Activated naive CD8-positive, alpha-beta T cell treated with anti-CD3 and anti-CD28 coated beads, Interleukin-2, amount 50 U/mL, for 24 hours (primary cell): ENCODE data around the gene PARK7.

Source experiments
- ATAC-seq: fragments of 150-1000 bp; cut with Tn5 transposase; one replicate; pipeline ENCODE4 v1.10.0; 2021
- DNase-seq: peaks from one replicate; pipeline ENCODE4 v3.0.0; 2021
- H3K27ac Mint-ChIP-seq: one replicate; pipeline ENCODE4 v1.8.0; 2021; ENCODE audit warnings: mild to moderate bottlenecking, mixed read lengths
- H3K27me3 Mint-ChIP-seq: one replicate; pipeline ENCODE4 v1.8.0; 2021; ENCODE audit warnings: mixed read lengths
- H3K36me3 Mint-ChIP-seq: one replicate; pipeline ENCODE4 v1.8.0; 2021; ENCODE audit warnings: low read depth, mixed read lengths
- H3K4me1 Mint-ChIP-seq: one replicate; pipeline ENCODE4 v1.8.0; 2021; ENCODE audit warnings: mixed read lengths
- H3K4me3 Mint-ChIP-seq: one replicate; pipeline ENCODE4 v1.8.0; 2021; ENCODE audit warnings: mild to moderate bottlenecking, moderate library complexity, mixed read lengths
- H3K9me3 Mint-ChIP-seq: one replicate; pipeline ENCODE4 v1.8.0; 2021; ENCODE audit warnings: mixed read lengths

Gene PARK7

GRCh38 chr1:8004803-8005573, 43.5 kb downstream of the PARK7 start:
- Mint-ChIP-seq H3K9me3 (no peaks in the 10 kb centered on the region), H3K4me3 (no peak overlapping the region), H3K27me3 (no peaks in the 10 kb centered on the region), H3K4me1 (no peaks in the 10 kb centered on the region), H3K27ac (no peak overlapping the region), H3K36me3 (peaks cover 17% of the 10 kb centered on the region)
- no peak for ATAC-seq
- DNase-seq: no peak

- no peak overlapping the region for H3K4me3 Mint-ChIP-seq
- no peaks in the 10 kb centered on the region for H3K4me1 Mint-ChIP-seq
- H3K36me3 Mint-ChIP-seq: peaks cover 12% of the 10 kb centered on the region
- DNase-seq (no peak), ATAC-seq (no peak)
- no peaks in the 10 kb centered on the region for H3K27me3 Mint-ChIP-seq
- H3K9me3 Mint-ChIP-seq: no peaks in the 10 kb centered on the region
- no peak overlapping the region for H3K27ac Mint-ChIP-seq
Observed at GRCh38 chr1:8006037-8006963, 44.8 kb downstream of the PARK7 start.

- H3K27me3 Mint-ChIP-seq: no peaks in the 10 kb centered on the region
- no peaks in the 10 kb centered on the region for H3K9me3 Mint-ChIP-seq
- DNase-seq (no peak), ATAC-seq (no peak)
- H3K4me1 Mint-ChIP-seq: no peaks in the 10 kb centered on the region
- H3K36me3 Mint-ChIP-seq: peaks cover 9% of the 10 kb centered on the region
- H3K27ac Mint-ChIP-seq: no peak overlapping the region
- H3K4me3 Mint-ChIP-seq: no peak overlapping the region
Observed at GRCh38 chr1:8009043-8010002, 47.8 kb downstream of the PARK7 start.

GRCh38 chr1:8010080-8010664, 48.7 kb downstream of the PARK7 start:
- H3K4me1 Mint-ChIP-seq: no peaks in the 10 kb centered on the region
- H3K4me3 Mint-ChIP-seq: no peak overlapping the region
- ATAC-seq (no peak), DNase-seq (no peak)
- no peaks in the 10 kb centered on the region for H3K9me3 Mint-ChIP-seq
- no peak overlapping the region for H3K27ac Mint-ChIP-seq
- no peaks in the 10 kb centered on the region for H3K27me3 Mint-ChIP-seq
- H3K36me3 Mint-ChIP-seq: peaks cover 2% of the 10 kb centered on the region

GRCh38 chr1:8011016-8011415, 49.5 kb downstream of the PARK7 start:
- no peak for ATAC-seq
- Mint-ChIP-seq H3K27me3 (peaks cover 2% of the 10 kb centered on the region), H3K36me3 (no peaks in the 10 kb centered on the region), H3K4me1 (no peaks in the 10 kb centered on the region), H3K9me3 (no peaks in the 10 kb centered on the region), H3K4me3 (no peak overlapping the region), H3K27ac (no peak overlapping the region)
- DNase-seq: no peak

GRCh38 chr1:8011923-8012858, 50.7 kb downstream of the PARK7 start:
- Mint-ChIP-seq H3K4me1 (no peaks in the 10 kb centered on the region), H3K4me3 (no peak overlapping the region), H3K9me3 (no peaks in the 10 kb centered on the region), H3K27ac (no peak overlapping the region), H3K36me3 (no peaks in the 10 kb centered on the region), H3K27me3 (peaks cover 7% of the 10 kb centered on the region)
- DNase-seq: no peak
- no peak for ATAC-seq

GRCh38 chr1:8012955-8013354, 51.4 kb downstream of the PARK7 start:
- Mint-ChIP-seq H3K4me3 (no peak overlapping the region), H3K4me1 (no peaks in the 10 kb centered on the region), H3K9me3 (no peaks in the 10 kb centered on the region), H3K36me3 (no peaks in the 10 kb centered on the region), H3K27ac (no peak overlapping the region), H3K27me3 (peaks cover 11% of the 10 kb centered on the region)
- DNase-seq (no peak), ATAC-seq (no peak)

- Mint-ChIP-seq H3K36me3 (no peaks in the 10 kb centered on the region), H3K9me3 (no peaks in the 10 kb centered on the region), H3K27ac (no peak overlapping the region), H3K27me3 (peaks cover 13% of the 10 kb centered on the region), H3K4me3 (no peak overlapping the region), H3K4me1 (no peaks in the 10 kb centered on the region)
- ATAC-seq (no peak), DNase-seq (no peak)
Observed at GRCh38 chr1:8013399-8013798, 51.9 kb downstream of the PARK7 start.

GRCh38 chr1:8013800-8014199, 52.3 kb downstream of the PARK7 start:
- H3K9me3 Mint-ChIP-seq: no peaks in the 10 kb centered on the region
- ATAC-seq: no peak
- peaks cover 15% of the 10 kb centered on the region for H3K27me3 Mint-ChIP-seq
- no peak overlapping the region for H3K27ac Mint-ChIP-seq
- H3K4me1 Mint-ChIP-seq: no peaks in the 10 kb centered on the region
- DNase-seq: no peak
- H3K4me3 Mint-ChIP-seq: no peak overlapping the region
- H3K36me3 Mint-ChIP-seq: no peaks in the 10 kb centered on the region

GRCh38 chr1:8014381-8014988, 53.0 kb downstream of the PARK7 start:
- DNase-seq (no peak), ATAC-seq (no peak)
- H3K4me1 Mint-ChIP-seq: no peaks in the 10 kb centered on the region
- H3K4me3 Mint-ChIP-seq: no peak overlapping the region
- no peaks in the 10 kb centered on the region for H3K36me3 Mint-ChIP-seq
- H3K27ac Mint-ChIP-seq: no peak overlapping the region
- H3K9me3 Mint-ChIP-seq: no peaks in the 10 kb centered on the region
- peaks cover 18% of the 10 kb centered on the region for H3K27me3 Mint-ChIP-seq

GRCh38 chr1:8015036-8015808, 53.7 kb downstream of the PARK7 start:
- no peak overlapping the region for H3K27ac Mint-ChIP-seq
- DNase-seq (peak; percentile 22), ATAC-seq (peak; percentile 80)
- no peaks in the 10 kb centered on the region for H3K4me1 Mint-ChIP-seq
- no peak overlapping the region for H3K4me3 Mint-ChIP-seq
- H3K27me3 Mint-ChIP-seq: peaks cover 21% of the 10 kb centered on the region
- H3K36me3 Mint-ChIP-seq: no peaks in the 10 kb centered on the region
- no peaks in the 10 kb centered on the region for H3K9me3 Mint-ChIP-seq

GRCh38 chr1:8015809-8016165, 54.3 kb downstream of the PARK7 start:
- H3K27ac Mint-ChIP-seq: no peak overlapping the region
- no peaks in the 10 kb centered on the region for H3K9me3 Mint-ChIP-seq
- no peaks in the 10 kb centered on the region for H3K36me3 Mint-ChIP-seq
- H3K4me3 Mint-ChIP-seq: no peak overlapping the region
- no peak for DNase-seq
- H3K4me1 Mint-ChIP-seq: no peaks in the 10 kb centered on the region
- peaks cover 21% of the 10 kb centered on the region for H3K27me3 Mint-ChIP-seq
- ATAC-seq: no peak
